Body of pancreas (tissue), 4 donors: ENCODE data around the gene EPB42.

Experiments
- CTCF ChIP-seq, 7 experiments: fragments of 450-650 bp in 4 of 7; fragments of 200-600 bp in 3 of 7; sonication (generic) in 3 of 7; IDR thresholded peaks; one replicate each; pipeline ENCODE4 v1.5.1; 2016 to 2019; ENCODE audit warnings: antibody characterized with exemption in 7 of 7
- POLR2A ChIP-seq, 3 donors: fragments of 450-650 bp; IDR thresholded peaks; one replicate each; pipeline ENCODE4 v1.6.1; 2016; ENCODE audit warnings: antibody characterized with exemption in 3 of 3, mild to moderate bottlenecking in 2 of 3

DNA sequence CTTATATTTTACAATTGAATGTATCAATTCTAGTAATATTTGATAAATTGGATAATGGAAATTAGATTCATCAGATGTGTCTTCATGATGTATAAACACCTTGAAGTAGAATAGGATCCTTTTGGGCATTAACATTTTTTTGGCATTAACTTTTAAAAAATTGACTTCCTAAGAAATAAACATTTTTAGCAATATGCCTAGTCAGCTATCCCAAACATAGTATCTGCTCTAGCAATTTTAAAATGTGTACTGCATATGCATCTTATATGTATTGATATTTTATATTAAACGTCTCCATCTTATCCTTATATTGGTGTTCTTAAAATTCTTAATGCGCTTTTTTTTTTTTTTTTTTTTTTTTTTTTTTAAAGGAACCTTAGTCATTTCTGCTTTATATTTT lies 27.1 kb downstream of the EPB42 start:
- no peak for TF ChIP-seq CTCF (IDR thresholded peaks at IDR 0.05)
- TF ChIP-seq POLR2A (IDR thresholded peaks at IDR 0.05) = no peak
